Bronchial epithelial cell (primary cell): Measurements from ENCODE around the gene ATF7. TPM values are rescaled to one million over a fixed set of nuclear protein-coding genes. Genes with fewer than 3 reads are reported as not detected.

Experiments used
- DNase-seq: peaks from one replicate; pipeline ENCODE4 v3.0.0-alpha.2; 2010; ENCODE audit warnings: low read depth
- FAIRE-seq: peaks from 2 replicates; lab custom pipeline; 2011; peaks lifted over from hg19 to GRCh38; lab: Jason Lieb, UNC
- H3K27me3 ChIP-seq: 2 replicates; pipeline ENCODE4 v1.5.1; 2011; ENCODE audit warnings: low read length; ENCODE audit not compliant: control insufficient read depth, insufficient read depth
- H3K36me3 ChIP-seq: 2 replicates; pipeline ENCODE4 v1.5.1; 2011; ENCODE audit warnings: low read length; ENCODE audit not compliant: control insufficient read depth, insufficient read depth
- H3K4me3 ChIP-seq: 2 replicates; pipeline ENCODE4 v1.5.1; 2011; ENCODE audit warnings: mild to moderate bottlenecking, low read depth, low read length, control low read depth
- CTCF ChIP-seq: IDR thresholded peaks from 2 replicates; pipeline ENCODE4 v1.5.1; 2011; ENCODE audit warnings: mild to moderate bottlenecking, moderate library complexity, low read length, control low read depth, inconsistent platforms; ENCODE audit not compliant: insufficient read depth, severe bottlenecking
- total RNA-seq: library from RNA; depleted of rRNA; stranded (reverse); fragments of >200 nt; gene quantifications from 2 replicates; pipeline ENCODE4 v1.2.1, GENCODE V29; 2014

ATF7 gene
- total RNA-seq, 1 donor from 2014 or later = 5.3 TPM

- Histone ChIP-seq H3K36me3 (peaks cover 26% of the 10 kb centered on the region), H3K27me3 (no peaks in the 10 kb centered on the region), H3K4me3 (no peak overlapping the region)
- FAIRE-seq = no peak
- no peak for TF ChIP-seq CTCF
- no peak for DNase-seq
These were observed 111.4 kb downstream of the ATF7 start for GRCh38 chr12:53514628-53515290.

- H3K4me3 ChIP-seq = no peak overlapping the region
- no peak for DNase-seq
- H3K27me3 ChIP-seq = no peaks in the 10 kb centered on the region
- FAIRE-seq = no peak
- no peak for TF ChIP-seq CTCF
- H3K36me3 ChIP-seq = peaks cover 26% of the 10 kb centered on the region
These were observed 112.3 kb downstream of the ATF7 start for GRCh38 chr12:53513712-53514410.

GRCh38 chr12:53510181-53510812 lies 115.9 kb downstream of the ATF7 start:
- Histone ChIP-seq H3K27me3 (no peaks in the 10 kb centered on the region), H3K4me3 (no peak overlapping the region), H3K36me3 (peaks cover 22% of the 10 kb centered on the region)
- FAIRE-seq (no peak), DNase-seq (no peak)
- TF ChIP-seq CTCF = no peak

GRCh38 chr12:53508534-53509170 lies 117.5 kb downstream of the ATF7 start:
- peak; percentile 90 for TF ChIP-seq CTCF
- peaks cover 15% of the 10 kb centered on the region for H3K36me3 ChIP-seq
- H3K27me3 ChIP-seq = no peaks in the 10 kb centered on the region
- H3K4me3 ChIP-seq = no peak overlapping the region
- peak; percentile 72 for DNase-seq
- no peak for FAIRE-seq

GRCh38 chr12:53507603-53507885 lies 118.6 kb downstream of the ATF7 start:
- Histone ChIP-seq H3K27me3 (no peaks in the 10 kb centered on the region), H3K4me3 (no peak overlapping the region), H3K36me3 (peaks cover 14% of the 10 kb centered on the region)
- no peak for TF ChIP-seq CTCF
- no peak for DNase-seq
- FAIRE-seq = no peak
